NCI-H187 treated with DMSO at 0.1 percent for 48 hours (cell line): Measurements from ENCODE around the gene ELOVL3.
"Not testable (repeated sequence)": the region's sequence is repeated elsewhere in the genome, so short reads cannot be mapped to it uniquely, and the experiment has no call there.

Experiments used
- DNase-seq: peaks from one replicate; lab custom pipeline; 2025; lab: John Stamatoyannopoulos, UW

Gene ELOVL3, protein sequence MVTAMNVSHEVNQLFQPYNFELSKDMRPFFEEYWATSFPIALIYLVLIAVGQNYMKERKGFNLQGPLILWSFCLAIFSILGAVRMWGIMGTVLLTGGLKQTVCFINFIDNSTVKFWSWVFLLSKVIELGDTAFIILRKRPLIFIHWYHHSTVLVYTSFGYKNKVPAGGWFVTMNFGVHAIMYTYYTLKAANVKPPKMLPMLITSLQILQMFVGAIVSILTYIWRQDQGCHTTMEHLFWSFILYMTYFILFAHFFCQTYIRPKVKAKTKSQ

DNA sequence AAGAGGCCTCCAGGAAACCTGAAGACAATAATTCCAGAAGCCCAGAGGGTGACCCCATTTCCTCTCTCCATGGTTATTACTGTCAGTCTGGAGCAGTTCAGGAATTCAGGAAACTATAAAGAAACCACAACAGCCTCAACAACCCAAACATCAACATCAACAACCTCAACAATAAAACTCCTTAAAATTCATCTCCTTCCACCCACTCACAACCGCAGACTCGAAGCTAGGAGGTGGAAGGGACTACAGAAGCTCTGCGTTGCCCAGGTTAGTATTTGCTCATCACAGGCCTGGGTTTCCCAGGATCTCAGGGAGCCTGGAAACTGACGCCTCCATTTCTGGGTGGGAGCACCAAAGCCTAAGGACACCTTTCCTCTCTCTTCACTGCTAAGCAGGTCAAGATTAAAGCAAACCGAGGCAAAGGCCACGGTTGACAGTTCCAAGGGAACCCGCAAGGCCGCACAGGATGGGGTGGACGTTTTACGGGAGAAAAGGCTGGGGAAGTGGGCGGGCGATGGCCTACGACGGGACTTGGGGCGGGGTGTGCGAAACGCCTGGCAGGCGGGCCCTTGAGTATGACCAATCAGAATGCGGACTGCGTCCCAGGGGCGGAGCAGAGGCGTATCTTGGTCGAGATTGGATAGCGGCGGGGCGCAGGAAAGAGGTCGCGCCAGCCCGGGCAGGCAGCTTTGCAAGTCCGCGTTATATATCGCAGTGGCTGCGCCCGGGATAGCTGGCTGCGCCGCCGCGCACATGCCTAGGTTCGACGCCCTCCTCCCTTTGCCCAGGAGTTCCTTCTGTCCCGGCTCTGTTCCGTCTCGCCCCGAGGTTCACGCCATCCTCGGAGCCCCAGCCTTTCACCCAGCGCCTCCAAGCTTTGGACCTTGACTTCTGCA is at the start of gene ELOVL3:
TSS of gene ELOVL3 (plus strand) at position 654 of the 896 bp plus-strand sequence. CDS start 250 bp downstream, outside the sequence.
- DNase-seq = peak; percentile 13

DNA sequence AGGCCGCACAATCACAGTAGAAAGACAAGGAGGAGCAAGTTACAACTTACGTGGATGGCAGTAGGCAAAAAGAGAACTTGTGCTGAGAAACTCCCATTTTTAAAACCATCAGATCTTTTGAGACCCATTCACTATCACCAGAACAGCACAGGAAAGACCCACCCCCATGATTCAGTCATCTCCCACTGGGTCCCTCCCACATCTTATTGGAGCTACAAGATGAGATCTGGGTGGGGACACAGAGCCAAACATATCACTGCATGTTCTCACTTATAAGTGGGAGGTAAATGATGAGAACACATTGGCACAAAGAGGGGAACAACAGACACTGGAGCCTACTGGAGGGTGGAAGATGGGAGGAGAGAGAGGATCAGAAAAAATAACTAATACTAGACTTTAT is 41.5 kb upstream of the ELOVL3 start:
- no peak for DNase-seq

DNA sequence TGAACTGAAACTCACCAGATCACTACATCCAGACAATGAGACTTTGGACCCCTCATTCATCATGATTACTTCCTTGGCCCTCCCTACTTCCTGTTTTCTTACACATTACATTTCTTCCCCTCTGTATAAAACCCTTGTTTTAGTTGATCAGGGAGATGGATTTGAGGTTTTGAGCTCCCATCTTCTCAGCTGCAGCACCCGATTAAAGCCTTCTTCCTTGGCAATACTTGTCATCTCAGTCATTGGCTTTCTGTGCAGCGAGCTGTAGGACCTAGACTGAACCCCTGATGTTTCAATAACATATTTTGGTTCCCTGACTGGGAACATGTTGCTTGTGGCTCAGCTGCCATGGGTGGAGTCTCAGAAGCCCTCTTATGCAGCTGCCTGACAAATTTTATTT is 40.8 kb upstream of the ELOVL3 start:
- no peak for DNase-seq

DNA sequence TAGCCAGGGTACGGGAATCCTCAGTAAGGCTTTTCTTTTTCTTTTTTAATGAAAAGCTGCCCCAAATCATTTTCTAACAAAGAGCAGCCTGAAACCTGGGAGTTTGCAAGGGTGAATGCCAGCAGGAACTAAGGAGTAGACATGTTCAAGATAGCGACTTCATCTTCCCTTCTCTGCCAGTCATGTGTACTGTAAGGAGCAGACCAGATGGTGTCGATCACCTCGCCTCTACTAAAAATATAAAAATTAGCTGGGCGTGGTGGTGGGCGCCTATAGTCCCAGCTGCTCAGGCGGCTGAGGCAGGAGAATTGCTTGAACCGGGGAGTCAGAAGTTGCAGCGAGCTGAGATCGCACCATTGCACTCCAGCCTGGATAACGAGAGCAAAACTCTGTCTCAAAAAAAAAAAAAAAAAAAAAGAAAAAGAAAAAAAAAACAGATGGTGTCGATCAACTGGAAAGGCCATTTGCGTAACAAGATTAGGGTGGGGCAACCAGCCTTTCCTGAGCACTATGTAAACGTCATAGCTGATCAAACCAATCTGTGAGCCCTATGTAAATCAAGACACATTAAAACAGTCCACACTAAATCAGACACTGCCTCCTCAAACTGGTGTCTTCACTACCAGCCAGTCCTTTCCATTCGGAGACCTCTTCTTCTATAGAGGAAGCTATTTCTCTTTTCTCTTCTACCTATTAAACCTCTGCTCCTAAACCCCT is 40.1 kb upstream of the ELOVL3 start:
- no peak for DNase-seq

DNA sequence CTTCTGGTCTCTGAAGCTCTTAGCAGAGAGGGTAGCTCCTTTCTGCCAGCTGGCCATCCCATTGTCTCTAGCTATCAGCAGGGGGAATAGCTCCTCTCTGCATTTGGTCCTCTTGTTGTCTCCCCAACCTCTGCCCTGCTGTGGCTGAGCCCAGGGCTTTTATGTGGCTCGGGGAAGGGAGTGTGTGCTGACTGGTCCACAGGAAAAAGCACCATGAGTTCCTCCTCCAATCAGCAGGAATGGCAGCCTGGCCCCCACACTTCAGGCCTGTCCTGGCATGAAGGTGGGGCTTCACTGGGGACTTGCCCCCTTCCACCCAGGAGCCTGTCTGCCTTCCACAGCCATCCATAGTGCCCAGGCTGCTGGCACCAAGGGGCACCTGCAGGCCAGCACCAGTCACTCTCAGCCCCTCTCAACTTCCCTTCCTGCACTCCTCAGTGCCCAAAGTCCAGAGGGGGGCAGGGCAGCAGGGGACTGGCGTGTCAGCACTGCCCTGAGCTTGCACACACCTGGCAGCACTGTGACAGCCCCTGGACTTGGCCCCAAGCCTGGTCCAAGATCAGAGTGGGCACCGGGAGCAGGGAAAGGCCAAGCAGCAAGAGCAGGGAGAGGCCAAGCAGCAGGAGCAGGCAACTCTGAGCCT is 37.7 kb upstream of the ELOVL3 start:
- no peak for DNase-seq

DNA sequence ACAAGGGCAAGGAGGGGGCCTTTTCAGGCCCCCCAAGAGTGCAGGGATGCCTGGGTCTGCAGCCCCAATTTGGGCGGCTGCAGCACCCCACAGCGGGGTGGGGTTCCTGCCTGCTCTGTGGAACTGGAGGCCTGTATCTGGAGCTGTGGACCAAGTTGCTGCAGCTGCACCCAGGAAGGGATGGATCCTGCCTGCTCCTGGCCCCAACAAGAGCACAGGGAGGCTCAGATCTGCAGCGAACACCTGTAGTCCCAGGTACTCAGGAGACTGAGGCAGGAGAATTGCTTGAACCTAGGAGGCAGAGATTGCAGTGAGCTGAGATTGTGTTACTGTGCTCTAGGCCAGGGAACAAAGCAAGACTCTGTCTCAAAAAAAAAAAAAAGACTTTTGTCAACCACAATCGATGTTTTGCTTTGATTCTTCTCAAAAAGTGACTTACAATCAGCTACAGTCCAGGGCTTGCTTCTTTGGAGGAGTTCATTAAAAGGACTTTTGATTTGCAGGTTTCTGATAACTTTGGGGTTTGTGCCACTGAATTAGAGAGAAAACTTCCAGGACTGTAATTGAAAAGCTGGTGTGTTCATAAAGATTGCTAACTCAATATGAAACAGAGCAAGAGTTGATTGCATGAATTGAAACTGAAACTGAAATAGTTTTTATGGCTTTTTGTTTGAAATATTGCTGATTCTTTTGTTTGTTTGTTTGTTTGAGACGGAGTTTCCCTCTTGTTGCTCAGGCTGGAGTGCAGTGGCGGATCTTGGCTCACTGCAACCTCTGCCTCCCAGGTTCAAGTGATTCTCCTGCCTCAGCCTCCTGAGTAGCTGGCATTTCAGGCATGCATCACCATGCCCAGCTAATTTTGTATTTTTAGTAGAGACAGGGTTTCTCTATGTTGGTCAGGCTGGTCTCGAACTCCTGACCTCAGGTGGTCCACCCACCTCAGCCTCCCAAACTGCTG is 36.9 kb upstream of the ELOVL3 start:
- DNase-seq = not testable (repeated sequence)

DNA sequence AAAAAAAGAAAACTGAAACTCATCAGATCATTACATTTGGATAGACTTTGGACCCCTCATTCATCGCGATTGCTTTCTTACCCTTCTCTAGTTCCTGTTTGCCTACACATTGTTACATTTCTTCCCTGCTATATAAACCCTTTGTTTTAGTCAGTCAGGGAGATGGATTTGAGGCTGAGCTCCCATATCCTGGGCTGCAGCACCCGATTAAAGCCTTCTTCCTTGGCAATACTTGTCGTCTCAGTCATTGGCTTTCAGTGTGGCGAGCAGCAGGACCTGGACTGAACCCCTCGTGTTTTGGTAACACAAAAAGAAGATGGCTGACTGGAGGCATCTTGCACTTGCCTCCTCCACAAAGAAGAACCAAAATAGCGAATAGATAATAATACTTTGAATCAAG is 34.1 kb upstream of the ELOVL3 start:
- no peak for DNase-seq

DNA sequence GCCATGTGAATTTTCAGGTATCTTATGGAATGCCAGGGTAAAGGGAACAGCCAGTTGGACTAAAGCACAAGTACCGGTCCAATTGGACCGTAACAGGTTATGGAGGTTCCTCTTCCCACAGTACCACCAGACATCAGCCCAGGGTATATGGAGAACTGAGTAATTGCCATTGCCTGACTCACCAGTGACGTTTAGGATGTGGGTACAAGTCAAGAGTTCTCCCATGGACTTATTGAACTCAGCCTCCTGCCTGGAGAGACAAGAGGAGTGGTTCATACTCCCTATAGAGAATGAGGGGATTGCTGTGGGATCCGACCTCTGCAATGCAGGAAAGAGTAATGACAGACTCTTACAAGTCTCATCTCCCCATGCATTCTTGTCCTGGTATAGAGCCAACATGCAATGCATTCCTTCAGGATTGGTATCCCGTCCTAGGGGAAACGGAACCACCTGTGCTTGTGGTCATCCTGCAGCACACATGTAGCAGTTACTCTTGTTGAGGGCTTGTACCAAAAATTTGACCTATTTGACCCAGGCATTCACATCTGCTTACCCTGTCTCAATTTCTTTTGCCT is 30.7 kb upstream of the ELOVL3 start:
- DNase-seq = no peak

DNA sequence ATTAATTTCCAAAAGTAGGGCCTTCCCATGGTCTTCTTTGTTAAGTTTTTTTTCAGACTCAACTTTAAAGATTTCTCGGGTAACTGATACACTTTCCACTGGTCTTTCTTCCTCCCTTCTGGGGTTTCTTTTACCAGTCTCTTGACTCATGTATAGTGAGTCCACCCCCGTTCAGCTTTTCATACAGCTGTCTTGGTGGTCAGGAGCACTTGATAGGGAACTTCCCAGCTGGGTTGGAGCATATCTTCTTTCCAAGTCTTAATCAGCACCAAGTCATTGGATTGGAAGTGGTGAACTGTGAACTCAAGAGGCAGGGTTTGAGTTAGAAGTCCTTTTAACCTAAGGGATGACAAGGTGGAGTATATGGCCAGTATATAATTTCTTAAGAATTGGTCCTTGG is 29.2 kb upstream of the ELOVL3 start:
- DNase-seq = no peak

DNA sequence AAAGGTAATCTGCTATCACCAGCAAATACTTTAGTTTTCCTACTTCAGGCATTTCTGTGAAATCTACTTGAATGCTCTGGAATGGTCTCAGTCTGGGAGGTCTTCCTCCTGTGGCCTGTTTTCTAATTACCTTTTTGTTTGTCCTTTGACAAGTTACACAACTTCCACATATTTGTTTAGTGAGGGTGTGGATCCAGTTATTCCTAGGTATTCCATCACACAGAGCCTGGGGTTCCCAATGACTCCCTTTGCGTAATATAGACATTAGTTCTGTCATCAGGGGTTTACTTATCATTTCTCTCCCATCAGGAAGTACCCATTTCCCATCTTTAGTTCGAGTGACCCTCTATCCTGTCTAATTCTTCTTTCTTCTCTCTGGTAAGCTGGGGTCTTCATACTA is 28.1 kb upstream of the ELOVL3 start:
- no peak for DNase-seq

DNA sequence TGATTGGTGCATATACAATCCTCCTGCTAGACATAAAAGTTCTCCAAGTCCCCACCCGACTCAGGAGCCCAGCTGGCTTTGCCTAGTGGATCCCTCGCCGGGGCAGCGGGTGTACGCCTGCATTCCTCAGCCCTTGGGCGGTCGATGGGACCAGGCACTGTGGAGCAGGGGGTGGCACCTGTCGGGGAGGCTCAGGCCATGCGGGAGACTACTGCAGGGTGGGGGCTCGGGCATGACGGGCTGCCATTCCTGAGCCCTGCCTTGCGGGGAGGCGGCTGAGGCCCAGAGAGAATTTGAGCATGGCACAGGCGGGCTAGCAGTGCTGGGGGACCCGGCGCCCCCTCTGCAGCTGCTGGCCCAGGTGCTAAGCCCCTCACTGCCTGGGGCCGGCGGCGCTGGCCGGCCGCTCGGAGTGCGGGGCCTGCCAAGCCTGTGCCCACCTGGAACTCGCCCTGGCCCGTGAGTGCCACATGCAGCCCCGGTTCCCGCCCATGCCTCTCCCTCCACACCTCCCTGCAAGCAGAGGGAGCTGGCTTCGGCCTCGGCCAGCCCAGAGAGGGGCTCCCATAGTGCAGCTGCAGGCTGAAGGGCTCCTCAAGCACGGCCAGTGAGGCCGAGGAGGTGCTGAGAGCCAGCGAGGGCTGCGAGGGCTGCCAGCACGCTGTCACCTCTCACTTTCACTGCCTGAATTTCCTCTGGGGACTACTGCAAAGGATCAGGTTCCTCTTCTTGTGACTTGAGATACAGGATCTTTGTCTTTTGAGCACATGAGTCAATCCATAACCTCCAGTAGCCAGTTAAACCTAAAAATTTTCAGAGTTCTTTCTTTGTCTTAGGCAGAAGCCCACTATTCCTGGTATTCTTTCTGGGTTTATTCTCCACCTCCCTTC is 25.1 kb upstream of the ELOVL3 start:
- DNase-seq = no peak

DNA sequence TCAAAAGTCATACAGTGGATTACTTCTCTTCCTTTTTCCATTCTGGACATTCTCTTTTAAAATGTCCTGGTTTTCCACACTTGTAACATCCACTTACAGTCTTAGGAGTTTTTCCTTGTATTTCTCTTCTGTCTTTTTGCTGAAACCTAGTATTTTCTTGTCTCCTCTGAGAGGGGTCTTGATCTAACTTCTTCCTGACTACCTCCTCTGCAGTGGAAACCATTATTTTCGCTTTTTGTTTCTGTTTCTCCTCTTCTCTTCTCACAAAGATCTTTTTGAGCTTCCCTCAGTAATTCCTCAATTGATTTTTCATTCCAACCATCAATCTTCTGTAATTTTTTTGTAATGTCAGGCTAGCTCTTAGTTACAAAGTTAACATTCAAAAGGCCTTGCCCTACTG is 23.7 kb upstream of the ELOVL3 start:
- DNase-seq = no peak

DNA sequence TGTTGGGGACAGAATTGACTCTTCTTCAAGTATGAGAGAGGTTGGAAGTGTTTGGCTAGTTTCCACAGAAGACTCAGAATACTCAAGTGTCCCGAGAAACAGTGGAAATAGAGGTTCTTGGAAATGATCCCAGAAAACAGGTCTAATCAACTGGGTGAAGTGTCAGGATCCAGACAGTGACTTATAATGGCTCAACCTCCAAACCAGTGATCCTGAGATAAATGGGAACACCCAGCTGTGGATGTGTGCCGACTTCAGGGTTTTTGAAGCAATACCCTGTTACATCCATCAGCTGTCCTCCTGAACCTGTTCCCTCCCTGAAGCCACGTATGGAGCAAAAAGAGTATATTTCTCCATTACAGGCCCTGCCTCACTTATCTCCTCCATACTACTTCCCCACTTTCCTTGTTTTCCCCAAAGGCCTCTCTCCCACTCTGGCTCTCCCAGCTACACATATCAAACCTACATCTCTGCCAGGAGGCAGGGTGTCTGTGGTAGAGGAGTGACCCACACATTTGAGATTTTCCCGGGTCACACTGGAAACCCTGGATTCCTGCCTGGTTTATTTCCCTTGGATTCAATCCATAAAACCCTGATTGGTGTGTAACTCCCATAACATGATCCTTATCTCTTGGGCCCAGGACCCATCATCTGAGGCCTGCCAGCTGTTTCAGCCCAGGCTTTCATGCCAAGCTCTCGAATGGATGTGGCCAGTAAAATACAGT is 17.6 kb upstream of the ELOVL3 start:
- DNase-seq = no peak

DNA sequence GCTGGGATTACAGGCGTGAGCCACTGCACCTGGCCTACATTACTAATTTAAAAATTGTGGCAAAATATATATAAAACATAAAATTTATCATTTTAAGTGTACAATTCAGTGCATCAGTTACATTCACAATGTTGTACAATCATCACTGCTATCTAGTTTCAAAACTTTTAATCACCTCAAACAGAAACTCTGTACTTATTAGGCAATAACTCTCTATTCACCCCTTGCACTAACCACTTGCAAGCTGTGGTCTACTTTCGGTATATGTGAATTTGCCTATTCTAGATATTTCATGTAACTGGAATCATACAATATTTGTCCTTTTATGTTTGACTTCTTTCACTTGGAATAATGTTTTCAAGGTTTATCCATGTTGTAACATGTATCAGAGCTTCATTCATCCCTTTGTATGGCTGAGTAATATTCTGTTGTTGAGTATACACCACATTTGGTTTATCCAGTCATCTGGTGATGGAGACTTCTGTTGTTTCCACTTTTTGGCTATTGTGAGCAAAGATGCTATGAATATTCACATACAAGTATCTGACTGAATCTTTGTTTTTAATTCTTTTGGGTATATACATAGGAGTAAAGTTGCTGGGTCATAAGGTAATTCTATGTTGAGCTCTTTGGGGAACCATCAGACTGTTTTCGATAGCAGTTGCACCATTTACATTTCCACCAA is 14.3 kb upstream of the ELOVL3 start:
- DNase-seq = no peak

DNA sequence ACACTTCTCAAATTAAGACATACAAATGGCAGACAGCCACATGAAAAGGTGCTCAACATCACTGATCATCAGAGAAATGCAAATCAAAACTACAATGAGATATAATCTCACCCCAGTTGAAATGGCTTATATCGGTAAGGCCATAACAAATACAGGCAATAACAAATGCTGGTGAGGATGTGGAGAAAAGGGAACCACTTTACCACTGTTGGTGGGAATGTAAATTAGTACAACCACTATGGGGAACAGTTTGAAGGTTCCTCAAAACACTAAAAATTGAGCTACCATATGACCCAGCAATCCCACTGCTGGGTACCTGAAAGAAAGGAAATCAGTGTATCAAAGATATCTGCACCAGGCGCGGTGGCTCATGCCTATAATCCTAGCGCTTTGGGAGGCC is 12.5 kb upstream of the ELOVL3 start:
- DNase-seq = not testable (repeated sequence)

DNA sequence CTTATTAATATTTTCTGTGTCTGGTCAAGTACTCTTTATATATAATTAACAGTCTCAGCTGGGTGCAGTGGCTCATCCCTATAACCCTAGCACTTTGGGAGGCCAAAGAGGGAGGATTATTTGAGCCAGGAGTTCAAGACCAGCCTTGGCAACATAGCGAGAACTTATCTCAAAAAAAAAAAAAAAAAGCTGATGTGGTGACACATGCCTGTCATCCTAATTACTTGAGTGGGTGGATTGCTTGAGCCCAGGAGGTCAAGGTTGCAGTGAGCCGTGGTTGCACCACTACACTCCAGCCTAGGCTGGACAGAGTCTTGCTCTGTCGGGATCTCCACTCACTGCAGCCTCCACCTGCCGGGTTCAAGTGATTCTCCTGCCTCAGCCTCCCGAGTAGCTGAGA is 6.7 kb upstream of the ELOVL3 start:
- DNase-seq = no peak

DNA sequence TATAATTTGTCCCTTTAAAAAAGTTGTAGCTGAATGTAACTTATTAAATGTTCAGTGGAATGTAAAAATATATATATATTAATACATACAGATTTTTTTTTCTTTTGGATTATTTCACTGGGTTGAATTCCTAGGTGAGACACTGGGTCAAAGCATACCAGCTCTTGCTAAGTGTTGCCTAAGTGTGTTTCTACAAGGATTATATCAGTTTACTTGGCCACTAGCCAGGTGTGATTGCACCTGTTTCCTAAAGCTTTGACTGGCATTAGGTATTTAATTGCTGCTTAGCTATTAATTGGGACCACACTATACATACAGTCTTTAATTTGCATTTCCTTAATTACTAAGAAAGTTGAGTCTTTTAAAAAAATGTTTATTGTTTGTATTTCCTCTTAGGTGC is 5.5 kb upstream of the ELOVL3 start:
- no peak for DNase-seq

DNA sequence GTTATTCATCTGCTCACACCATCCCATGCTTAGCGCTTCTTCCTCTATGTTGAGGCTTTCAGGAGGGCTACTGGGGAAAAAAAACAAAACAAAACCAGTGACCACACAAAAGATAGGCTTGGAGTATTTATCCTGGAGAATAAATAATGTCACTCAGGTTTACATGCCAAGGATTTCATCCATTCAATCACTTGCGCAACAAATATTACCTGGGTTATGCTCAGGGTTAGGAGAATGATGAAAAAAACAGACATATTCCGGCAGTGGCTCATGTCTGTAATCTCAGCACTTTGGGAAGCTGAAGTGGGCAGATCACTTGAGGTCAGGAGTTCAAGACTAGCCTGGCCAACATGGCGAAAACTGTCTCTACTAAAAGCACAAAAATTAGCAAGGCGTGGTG is 3.3 kb upstream of the ELOVL3 start:
- no peak for DNase-seq

DNA sequence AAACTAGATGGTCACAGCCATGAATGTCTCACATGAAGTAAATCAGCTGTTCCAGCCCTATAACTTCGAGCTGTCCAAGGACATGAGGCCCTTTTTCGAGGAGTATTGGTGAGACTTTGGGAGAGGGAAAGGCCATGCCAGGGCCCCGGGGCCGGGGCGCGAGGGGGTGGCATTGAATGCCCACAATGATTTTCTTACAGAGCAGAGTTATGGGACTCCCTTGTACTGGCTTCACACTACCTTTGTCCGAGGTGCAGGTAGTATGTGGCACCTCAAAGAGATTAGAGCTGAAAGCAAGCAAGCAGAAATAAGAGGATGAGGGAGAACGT is 407 bp downstream of the ELOVL3 start:
- DNase-seq = no peak
